HL-60 (cell line): Measurements from ENCODE around the gene KSR1.

Source experiments
- DNase-seq, 2 experiments: peaks; one replicate each; pipeline ENCODE4 v3.0.0-alpha.2; 2010 to 2020; ENCODE audit warnings: low read depth in 1 of 2, low spot score in 1 of 2
- H3K27ac ChIP-seq: fragments of 250-450 bp; sonication (Bioruptor Pico); replicated peaks from 2 replicates; pipeline ENCODE4 v1.5.1; 2020; ENCODE audit warnings: mild to moderate bottlenecking, moderate library complexity
- H3K27me3 ChIP-seq: fragments of 250-450 bp; sonication (Bioruptor Pico); 2 replicates; pipeline ENCODE4 v1.5.1; 2021; ENCODE audit warnings: mild to moderate bottlenecking, moderate library complexity; ENCODE audit not compliant: insufficient read depth, poor library complexity, severe bottlenecking
- H3K4me3 ChIP-seq: replicated peaks from 2 replicates; pipeline ENCODE4 v1.5.1; 2011; ENCODE audit warnings: mild to moderate bottlenecking, control low read depth, low read length; ENCODE audit not compliant: insufficient read depth
- GABPA ChIP-seq: IDR thresholded peaks from 2 replicates; pipeline ENCODE4 v1.6.1; 2012; ENCODE audit warnings: low read depth
- POLR2AphosphoS5 ChIP-seq: IDR thresholded peaks from 2 replicates; pipeline ENCODE4 v1.6.1; 2012; ENCODE audit warnings: low read depth
- SPI1 ChIP-seq: IDR thresholded peaks from 2 replicates; pipeline ENCODE4 v1.6.1; 2012; ENCODE audit warnings: low read depth, mild to moderate bottlenecking, borderline replicate concordance
- TF ChIP-seq, protein P1 (sequence below): IDR thresholded peaks from one replicate; pipeline ENCODE4 v1.5.1; 2011; ENCODE audit warnings: low read length, control low read depth, inconsistent platforms; ENCODE audit not compliant: insufficient read depth
- TF ChIP-seq, protein P2 (sequence below): IDR thresholded peaks from 2 replicates; pipeline ENCODE4 v1.6.1; 2012; ENCODE audit warnings: low read depth; ENCODE audit not compliant: insufficient replicate concordance

KSR1 gene

GRCh38 chr17:27475070-27475673 lies 18.9 kb downstream of the KSR1 start:
- TF ChIP-seq POLR2AphosphoS5 (no peak), GABPA (no peak), SPI1 (no peak)
- TF ChIP-seq, protein P1, sequence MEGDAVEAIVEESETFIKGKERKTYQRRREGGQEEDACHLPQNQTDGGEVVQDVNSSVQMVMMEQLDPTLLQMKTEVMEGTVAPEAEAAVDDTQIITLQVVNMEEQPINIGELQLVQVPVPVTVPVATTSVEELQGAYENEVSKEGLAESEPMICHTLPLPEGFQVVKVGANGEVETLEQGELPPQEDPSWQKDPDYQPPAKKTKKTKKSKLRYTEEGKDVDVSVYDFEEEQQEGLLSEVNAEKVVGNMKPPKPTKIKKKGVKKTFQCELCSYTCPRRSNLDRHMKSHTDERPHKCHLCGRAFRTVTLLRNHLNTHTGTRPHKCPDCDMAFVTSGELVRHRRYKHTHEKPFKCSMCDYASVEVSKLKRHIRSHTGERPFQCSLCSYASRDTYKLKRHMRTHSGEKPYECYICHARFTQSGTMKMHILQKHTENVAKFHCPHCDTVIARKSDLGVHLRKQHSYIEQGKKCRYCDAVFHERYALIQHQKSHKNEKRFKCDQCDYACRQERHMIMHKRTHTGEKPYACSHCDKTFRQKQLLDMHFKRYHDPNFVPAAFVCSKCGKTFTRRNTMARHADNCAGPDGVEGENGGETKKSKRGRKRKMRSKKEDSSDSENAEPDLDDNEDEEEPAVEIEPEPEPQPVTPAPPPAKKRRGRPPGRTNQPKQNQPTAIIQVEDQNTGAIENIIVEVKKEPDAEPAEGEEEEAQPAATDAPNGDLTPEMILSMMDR: no peak
- TF ChIP-seq, protein P2, sequence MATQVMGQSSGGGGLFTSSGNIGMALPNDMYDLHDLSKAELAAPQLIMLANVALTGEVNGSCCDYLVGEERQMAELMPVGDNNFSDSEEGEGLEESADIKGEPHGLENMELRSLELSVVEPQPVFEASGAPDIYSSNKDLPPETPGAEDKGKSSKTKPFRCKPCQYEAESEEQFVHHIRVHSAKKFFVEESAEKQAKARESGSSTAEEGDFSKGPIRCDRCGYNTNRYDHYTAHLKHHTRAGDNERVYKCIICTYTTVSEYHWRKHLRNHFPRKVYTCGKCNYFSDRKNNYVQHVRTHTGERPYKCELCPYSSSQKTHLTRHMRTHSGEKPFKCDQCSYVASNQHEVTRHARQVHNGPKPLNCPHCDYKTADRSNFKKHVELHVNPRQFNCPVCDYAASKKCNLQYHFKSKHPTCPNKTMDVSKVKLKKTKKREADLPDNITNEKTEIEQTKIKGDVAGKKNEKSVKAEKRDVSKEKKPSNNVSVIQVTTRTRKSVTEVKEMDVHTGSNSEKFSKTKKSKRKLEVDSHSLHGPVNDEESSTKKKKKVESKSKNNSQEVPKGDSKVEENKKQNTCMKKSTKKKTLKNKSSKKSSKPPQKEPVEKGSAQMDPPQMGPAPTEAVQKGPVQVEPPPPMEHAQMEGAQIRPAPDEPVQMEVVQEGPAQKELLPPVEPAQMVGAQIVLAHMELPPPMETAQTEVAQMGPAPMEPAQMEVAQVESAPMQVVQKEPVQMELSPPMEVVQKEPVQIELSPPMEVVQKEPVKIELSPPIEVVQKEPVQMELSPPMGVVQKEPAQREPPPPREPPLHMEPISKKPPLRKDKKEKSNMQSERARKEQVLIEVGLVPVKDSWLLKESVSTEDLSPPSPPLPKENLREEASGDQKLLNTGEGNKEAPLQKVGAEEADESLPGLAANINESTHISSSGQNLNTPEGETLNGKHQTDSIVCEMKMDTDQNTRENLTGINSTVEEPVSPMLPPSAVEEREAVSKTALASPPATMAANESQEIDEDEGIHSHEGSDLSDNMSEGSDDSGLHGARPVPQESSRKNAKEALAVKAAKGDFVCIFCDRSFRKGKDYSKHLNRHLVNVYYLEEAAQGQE: no peak
- no peaks in the 10 kb centered on the region for H3K27me3 ChIP-seq
- H3K27ac ChIP-seq: peak overlapping the region; percentile 86
- H3K4me3 ChIP-seq: no peak overlapping the region
- no peak for DNase-seq

GRCh38 chr17:27475981-27476895 lies 20.0 kb downstream of the KSR1 start:
- Histone ChIP-seq H3K27me3 (no peaks in the 10 kb centered on the region), H3K27ac (no peak overlapping the region), H3K4me3 (no peak overlapping the region)
- no peak for DNase-seq
- TF ChIP-seq, protein P1: no peak
- TF ChIP-seq, protein P2: no peak
- TF ChIP-seq SPI1: no peak
- no peak for TF ChIP-seq POLR2AphosphoS5
- TF ChIP-seq GABPA: no peak

GRCh38 chr17:27477050-27477888 lies 21.0 kb downstream of the KSR1 start:
- no peaks in the 10 kb centered on the region for H3K27me3 ChIP-seq
- no peak for DNase-seq
- TF ChIP-seq POLR2AphosphoS5: no peak
- TF ChIP-seq, protein P1: no peak
- no peak overlapping the region for H3K4me3 ChIP-seq
- no peak overlapping the region for H3K27ac ChIP-seq
